Stomach (tissue), 4 donors: ENCODE data around the gene GRIK5.

Experiments used
- POLR2A ChIP-seq, 4 donors: fragments of 450-650 bp; IDR thresholded peaks; one replicate each; pipeline ENCODE4 v1.6.1; 2016; ENCODE audit warnings: antibody characterized with exemption in 4 of 4, control low read depth in 2 of 4, mild to moderate bottlenecking in 1 of 4, moderate library complexity in 1 of 4
- POLR2AphosphoS5 ChIP-seq, 3 donors: sonication (generic); formaldehyde crosslinking; IDR thresholded peaks; one replicate each; pipeline ENCODE4 v1.6.1; 2016; ENCODE audit warnings: antibody characterized with exemption in 3 of 3
- TF ChIP-seq, protein P1 (sequence below), 7 experiments: fragments of 450-650 bp in 4 of 7; fragments of 200-600 bp in 3 of 7; sonication (generic) in 3 of 7; IDR thresholded peaks; one replicate each; pipeline ENCODE4 v1.5.1; 2016 to 2019; ENCODE audit warnings: antibody characterized with exemption in 7 of 7, control low read depth in 2 of 7, mild to moderate bottlenecking in 1 of 7

DNA sequence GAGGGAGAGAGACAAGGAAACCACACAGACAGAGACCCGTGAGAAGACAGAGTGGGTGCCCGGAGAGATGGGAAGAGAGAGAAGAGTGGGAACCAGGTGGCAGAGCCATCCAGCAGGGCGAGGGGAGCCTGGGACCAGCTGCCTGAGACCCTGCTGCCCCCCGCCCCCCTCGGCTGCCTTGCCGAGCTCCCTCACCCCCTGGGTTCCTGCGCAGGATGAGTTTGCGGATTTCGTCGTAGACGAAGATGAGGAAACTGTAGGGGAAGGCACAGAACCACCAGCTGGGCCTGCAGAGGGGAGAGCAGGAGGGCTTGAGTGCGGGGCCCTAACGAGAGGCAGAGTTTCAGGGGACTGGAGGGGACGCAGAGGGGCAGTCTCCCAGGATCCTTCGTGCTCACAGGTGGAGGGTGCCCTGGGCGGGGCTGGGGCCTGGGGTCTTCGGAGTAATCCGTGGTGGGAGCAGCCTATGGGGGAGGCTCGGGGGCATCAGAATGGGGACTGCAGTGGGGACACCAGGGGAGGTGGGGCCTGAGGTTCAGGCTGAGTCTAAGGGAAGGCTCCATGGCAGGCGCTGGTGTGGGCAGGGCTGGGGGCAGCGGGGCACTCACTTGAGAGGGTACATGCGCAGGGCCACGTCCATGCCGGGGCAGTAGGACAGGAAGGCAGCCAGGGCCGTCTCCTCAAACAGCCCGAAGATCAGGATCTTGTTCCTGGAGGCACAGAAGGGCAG lies 102.8 kb downstream of the GRIK5 start:
- TF ChIP-seq, protein P1, sequence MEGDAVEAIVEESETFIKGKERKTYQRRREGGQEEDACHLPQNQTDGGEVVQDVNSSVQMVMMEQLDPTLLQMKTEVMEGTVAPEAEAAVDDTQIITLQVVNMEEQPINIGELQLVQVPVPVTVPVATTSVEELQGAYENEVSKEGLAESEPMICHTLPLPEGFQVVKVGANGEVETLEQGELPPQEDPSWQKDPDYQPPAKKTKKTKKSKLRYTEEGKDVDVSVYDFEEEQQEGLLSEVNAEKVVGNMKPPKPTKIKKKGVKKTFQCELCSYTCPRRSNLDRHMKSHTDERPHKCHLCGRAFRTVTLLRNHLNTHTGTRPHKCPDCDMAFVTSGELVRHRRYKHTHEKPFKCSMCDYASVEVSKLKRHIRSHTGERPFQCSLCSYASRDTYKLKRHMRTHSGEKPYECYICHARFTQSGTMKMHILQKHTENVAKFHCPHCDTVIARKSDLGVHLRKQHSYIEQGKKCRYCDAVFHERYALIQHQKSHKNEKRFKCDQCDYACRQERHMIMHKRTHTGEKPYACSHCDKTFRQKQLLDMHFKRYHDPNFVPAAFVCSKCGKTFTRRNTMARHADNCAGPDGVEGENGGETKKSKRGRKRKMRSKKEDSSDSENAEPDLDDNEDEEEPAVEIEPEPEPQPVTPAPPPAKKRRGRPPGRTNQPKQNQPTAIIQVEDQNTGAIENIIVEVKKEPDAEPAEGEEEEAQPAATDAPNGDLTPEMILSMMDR (IDR thresholded peaks at IDR 0.05), result no peak
- TF ChIP-seq POLR2A (IDR thresholded peaks at IDR 0.05), result no peak
- TF ChIP-seq POLR2AphosphoS5 (IDR thresholded peaks at IDR 0.05), result no peak
